ENCODE results near the gene TBCA.
A peak's percentile ranks its signal among the peaks of the same experiment; 100 is the strongest.
"Not testable (repeated sequence)": the region's sequence is repeated elsewhere in the genome, so short reads cannot be mapped to it uniquely, and the experiment has no call there.

The TBCA gene

DNA sequence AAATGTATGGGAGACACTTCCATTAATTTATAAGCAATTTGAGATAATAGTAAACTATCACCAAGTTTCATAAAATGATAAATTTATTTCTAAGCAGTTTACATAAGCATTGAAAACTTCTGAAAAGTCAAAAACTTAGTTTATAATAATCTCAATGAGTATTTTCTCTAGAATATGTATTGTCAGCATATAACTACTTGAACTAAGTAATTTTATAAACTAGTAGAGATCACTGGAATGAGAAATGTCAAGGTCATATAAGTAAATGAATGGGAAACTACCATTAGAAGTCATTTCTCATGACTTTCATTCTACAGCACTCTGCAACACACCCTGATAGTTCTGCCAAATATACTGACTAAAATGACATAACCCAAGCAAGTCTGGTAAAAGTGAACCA is 3.4 kb downstream of the TBCA start:
- no peak for DNase-seq (ENCODE audit: low spot score)

DNA sequence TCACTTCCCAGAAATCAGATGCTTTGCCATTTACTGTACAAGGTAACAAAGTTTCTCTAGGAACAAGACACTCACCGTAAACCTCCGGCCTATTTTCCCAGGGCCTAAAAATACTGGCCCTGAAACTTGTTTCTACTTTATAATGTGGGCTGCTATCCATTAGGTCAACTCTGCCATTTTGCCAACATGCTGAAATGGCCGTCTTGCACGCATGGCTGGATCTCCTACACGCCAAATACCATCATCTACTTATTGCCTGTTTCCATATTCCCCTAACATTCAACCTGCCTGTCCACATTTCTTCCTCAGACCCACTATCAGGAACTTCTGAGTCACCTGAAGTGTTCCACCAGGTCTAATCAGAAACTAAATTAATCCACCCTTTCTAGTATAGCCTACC is 4.7 kb downstream of the TBCA start:
- no peak for DNase-seq (ENCODE audit: low spot score)

DNA sequence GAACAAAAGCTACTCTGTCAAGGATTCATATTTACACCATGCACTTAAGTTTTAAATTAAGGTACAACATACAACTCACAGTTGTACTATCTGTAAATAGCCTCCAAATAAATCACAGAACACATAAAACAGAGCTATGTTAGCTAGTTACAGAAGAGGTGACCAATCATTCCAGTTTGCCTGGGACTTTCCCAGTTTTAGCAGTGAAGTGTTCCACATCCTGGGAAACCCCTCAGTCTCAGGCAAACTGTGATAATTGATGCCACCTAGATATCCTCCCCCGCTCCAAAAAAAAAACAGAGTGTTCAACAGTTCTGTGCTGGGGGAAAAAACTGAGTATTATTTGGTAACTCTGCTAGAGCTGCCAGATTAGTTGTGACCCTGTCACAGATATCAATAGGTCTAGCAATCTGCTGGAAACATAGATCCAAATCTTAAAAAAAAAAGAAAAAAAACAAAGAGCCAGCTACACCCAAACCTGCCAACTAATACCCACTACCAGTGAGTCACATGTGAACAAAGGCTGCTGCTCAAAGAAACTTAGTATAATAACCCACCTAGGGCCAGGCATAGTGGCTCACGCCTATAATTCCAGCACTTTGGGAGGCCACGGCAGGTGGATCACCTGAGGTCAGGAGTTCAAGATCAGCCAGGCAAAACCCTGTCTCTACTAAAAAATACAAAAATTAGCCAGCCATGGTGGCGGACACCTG is 5.7 kb downstream of the TBCA start:
- DNase-seq (ENCODE audit: low spot score): no peak

DNA sequence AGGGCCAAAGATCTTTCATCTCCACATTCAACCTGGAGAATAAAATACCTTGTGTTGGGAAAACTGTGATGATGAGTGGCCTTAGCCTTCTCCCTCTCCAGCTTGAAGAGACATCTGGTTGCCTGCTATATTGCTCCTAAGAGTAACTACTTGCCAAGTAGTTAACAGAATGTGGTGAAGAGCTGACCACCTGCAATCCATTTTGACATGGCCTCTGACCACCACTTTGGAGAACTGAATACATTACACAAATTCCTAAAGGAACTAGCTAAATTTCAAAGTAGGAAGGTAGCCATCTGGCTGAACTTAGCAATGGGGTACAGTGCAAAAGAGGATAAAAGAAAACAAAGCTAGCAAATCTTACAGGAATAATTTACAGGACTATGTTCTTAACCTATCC is 7.2 kb downstream of the TBCA start:
- no peak for DNase-seq (ENCODE audit: low spot score)

DNA sequence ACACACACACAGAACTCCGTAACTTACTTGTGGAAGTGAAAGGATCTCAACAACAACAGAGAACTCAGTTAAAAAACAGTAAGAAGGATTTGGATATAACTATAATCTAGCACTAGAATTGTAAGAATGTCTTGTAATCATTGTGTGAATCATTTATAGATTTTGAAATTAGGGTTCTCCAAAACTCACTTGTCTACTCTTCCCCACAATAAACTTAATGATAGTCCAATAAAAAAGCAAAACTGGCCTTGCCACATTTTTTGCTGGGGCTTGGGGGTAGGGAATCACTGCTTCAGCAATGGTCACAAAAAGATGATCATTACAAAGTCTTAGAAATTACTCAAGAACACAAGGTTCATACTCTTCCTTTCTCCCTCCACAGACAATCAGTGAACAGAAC is 8.8 kb downstream of the TBCA start:
- no peak for DNase-seq (ENCODE audit: low spot score)

DNA sequence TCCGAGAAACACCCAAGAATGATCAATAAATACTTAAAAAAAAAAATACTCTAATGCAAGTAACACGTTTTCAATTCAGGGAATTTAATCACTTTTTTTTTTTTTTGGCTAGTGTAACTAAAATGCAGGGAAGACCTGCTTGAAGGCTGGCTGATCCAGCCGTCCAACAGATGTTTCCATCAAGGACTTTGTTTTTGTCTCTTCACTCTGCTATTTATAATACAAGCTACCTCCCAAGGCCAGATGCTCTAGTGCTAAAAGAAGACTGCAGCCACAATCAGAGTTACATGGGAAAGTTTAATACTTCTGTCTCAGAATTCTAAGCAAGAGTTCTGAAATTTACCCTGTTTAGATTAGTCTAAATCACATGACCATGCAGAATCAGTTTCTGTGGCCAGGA is 14.5 kb downstream of the TBCA start:
- no peak for DNase-seq (ENCODE audit: low spot score)

DNA sequence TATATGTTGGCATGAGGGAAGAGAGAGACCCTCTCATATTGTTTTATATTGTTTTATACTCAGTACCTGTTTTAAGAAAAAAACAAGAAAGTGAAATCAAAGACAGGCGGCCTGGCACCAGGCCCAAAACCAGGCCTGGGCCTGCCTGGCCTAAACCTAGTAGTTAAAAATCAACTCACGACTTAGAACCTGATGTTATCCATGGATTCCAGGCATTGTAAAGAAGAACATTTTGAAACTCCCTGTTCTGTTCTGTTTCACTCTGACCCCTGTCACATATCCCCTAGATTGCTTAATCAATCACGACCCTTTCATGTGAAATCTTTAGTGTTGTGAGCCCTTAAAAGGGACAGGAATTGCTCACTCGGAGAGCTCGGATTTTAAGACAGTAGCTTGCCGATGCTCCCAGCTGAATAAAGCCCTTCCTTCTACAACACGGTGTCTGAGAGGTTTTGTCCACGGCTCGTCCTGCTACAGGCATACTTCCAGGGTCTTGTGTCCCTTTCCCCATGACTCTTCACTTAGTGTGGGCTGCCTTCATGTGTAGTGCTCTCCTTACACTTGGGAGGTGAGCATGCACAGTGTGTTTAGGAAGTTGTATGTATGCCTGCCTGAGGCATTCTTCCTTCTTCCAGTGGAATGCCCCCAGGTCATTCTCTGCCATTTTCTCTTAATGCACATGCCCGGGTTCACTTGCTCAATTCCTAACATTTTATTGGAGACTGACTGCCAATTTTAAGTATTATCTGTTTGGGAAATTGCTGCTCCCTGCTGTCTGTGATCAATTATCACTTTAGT is 17.8 kb downstream of the TBCA start:
- no peak for DNase-seq (ENCODE audit: low spot score)

DNA sequence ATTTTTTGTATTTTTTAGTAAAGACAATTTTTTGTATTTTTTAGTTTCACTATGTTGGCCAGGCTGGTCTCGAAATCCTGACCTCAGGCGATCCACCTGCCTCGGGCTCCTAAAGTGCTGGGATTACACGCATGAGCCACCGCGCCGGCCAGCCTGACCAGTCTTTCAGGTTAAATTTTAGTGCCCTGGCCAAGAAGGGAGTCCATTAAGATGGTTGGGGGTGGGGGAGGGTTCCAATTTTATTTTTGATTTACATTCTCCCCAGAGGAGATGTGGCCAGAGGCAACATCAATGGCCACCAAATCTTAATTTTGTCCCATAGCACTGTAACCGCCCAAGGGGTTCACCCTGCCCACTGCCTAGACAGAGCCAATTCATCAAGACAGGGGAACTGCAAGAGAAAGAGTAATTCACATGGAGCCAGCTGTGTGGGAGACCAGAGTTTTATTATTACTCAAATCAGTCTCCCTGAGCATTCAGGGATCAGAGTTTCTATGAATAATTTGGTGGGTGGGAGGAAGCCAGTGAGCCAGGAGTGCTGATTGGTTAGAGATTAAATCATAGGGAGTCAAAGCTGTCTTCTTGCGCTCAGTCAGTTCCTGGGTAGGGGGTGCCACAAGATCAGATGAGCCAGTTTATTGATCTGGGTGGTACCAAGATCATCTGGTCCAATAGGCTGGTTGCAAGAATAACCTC is 24.7 kb downstream of the TBCA start:
- peak; percentile 31 for DNase-seq (ENCODE audit: low spot score)

DNA sequence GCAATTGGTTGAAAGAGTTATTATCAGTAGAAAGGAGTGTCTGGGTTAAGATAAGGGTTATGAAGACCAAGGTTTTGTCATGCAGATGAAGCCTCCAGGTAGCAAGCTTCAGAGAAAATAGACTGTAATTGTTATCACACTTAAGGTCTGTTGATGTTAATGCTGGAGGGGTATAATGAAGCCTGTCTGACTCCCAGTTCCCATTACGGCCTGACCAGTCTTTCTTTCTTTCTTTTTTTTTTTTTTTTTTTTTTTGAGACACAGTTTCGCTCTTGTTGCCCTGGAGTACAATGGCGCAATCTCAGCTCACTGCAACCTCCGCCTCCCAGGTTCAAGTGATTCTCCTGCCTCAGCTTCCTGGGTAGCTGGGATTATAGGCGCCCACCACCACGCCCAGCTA is 25.2 kb downstream of the TBCA start:
- not testable (repeated sequence) for DNase-seq (ENCODE audit: low spot score)

DNA sequence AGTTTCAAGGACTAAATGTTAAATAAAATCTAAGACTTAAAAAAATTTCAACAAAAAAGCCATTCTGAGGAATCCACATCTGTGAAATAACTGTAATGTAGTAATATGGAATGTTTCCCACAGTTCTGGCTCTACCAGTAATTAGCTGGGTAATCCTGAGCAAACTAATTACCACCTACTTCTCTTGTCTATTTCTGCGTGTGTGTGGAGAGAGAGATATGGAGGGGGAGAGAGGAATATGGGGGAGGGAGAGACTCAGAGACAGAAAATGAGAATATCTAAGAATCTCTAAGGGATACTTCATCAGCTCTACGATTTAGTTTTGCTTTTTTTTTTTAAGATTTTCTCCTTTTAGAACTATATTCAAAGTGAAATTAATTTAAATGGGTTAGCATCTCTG is 28.0 kb downstream of the TBCA start:
- no peak for DNase-seq (ENCODE audit: low spot score)

DNA sequence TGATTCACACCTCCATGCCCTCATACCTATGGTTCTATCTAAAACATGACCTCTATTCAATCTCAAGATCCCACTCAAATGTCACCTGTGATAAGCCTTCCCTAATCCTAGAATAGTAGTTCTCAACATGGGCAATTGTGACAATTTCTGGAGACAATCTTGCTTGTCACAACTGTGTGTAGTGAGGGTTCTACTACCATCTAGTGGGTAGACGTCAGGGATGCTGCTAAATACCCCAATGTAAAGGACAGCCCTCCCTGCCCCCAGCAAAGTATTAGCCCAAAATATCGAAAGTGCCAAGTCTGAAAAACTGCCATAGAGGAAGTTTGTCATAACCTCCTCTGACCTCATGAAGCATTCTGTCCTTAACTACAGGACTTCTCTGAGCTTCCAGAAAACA is 32.0 kb downstream of the TBCA start:
- DNase-seq (ENCODE audit: low spot score): no peak

DNA sequence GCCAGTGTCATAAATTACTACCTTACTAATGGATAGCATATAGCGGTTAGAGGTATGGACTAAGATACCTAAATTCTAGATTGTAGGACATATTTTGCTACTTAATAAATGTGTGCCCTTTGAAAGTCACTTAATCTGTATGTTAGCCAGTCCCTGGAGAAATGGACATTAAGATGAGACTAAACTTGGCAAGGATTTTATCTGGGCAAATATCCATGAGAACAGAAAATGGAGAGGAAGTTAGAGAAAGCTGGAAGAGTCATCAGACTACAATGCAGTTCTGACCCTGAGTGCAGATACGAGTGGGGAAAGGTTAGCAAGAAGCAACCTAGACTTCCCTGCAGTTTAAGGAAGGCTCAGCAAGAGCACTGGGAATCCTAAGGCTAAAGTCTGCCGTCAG is 33.0 kb downstream of the TBCA start:
- no peak for DNase-seq (ENCODE audit: low spot score)

DNA sequence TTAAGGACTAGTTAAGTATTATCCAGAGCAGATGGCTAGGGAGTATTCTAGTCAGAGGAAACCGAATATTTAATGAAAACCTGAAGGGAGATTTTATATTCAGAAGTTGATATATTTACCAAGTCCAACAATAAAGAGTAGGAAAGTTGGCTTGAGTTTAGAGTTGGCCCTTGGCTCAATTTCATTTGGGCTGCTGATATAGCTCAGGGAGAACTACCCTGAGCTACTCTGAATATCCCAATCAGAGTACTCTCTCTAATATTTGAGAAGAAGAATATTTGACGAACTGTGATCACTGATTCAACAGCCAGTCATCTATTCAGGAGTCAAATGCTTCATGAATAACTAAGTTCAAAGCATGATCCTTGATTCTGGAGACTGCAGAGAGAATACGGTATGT is 34.5 kb downstream of the TBCA start:
- no peak for DNase-seq (ENCODE audit: low spot score)

DNA sequence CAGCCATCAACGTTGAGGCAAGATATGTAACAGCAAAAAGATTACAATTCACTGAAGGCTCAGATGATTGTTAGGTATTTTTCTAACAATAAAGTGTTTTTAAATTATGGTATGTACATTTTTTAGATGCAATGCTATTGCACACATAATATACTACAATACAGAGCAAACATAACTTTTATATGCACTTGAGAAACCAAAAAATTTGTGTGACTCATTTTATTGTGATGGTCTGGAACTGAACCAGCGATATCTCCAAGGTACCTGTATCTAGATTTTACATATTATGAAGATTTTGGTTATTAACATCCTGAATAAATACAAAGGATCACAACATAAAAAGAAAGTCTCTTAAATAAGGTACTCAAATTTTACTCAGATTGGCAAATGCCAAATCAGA is 41.3 kb downstream of the TBCA start:
- DNase-seq (ENCODE audit: low spot score): no peak

DNA sequence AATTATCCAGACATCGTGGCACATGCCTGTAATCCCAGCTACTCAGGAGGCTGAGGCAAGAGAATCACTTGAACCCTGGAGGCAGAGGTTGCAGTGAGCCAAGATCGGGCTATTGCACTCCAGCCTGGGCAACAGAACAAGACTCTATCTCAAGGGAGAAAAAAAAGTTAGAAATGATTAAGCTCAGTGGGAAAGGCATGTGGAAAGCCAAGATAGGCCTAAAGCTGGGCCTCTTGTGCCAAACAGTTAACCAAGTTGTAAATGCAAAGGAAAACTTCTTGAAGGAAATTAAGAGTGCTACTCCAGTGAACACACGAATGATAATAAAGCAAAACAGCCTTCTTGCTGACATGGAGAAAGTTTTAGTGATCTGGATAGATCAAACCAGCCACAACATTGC is 43.0 kb downstream of the TBCA start:
- DNase-seq (ENCODE audit: low spot score): no peak

DNA sequence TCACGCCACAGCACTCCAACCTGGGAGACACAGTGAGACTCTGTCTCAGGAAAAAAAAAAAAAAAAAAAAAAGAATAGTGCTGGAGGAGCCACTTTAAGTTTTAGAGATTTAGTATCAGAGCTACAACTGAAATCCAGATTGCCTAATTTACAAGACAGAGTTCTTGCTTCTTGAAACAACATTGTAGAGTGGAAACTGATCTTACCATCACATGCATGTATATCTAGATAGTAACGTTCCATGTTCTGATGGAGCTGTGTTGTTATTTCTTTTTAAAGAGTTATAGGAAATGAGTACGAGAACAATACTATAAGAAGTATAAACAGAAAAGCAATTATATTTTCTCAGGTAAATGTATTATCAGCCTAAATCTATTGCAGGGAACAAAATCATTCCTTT is 48.9 kb downstream of the TBCA start:
- no peak for DNase-seq (ENCODE audit: low spot score)

DNA sequence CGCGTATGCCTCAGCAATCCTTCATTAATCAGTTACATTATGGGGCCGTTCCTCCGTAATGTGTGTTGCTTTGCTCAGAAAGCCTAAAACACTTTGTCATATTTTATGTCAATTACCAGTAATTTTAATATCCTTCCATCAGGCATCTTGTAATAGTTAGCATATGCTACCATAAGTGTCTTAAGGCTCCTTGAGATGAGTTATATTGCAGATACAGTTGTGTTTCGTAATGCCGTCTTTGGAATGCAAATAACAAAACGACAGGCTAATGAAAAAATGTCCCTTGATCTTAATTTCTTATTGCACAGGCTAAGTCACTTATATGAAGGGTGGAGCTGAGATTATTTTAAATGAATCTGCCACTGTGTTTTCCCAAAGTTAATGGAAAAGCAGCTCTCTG is 50.5 kb downstream of the TBCA start:
- no peak for DNase-seq (ENCODE audit: low spot score)

DNA sequence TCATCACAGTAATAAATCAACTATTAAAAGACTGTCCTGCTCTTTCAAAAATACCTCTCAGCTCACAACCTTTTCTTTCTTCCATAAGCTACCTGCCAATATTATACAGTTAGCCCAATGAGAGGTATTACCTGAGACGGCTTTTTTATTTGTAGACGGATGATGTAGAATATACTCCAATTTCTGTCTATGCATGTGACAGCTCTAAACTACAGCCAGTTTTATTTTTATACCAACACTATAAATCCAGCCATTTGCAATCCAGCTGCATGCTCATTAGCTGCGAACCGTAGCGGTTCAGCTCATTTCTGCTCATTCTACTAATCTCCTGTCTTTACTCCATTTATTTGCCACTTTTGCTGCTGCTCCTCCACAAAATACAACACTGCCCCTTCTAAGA is 51.2 kb downstream of the TBCA start:
- DNase-seq (ENCODE audit: low spot score): no peak

DNA sequence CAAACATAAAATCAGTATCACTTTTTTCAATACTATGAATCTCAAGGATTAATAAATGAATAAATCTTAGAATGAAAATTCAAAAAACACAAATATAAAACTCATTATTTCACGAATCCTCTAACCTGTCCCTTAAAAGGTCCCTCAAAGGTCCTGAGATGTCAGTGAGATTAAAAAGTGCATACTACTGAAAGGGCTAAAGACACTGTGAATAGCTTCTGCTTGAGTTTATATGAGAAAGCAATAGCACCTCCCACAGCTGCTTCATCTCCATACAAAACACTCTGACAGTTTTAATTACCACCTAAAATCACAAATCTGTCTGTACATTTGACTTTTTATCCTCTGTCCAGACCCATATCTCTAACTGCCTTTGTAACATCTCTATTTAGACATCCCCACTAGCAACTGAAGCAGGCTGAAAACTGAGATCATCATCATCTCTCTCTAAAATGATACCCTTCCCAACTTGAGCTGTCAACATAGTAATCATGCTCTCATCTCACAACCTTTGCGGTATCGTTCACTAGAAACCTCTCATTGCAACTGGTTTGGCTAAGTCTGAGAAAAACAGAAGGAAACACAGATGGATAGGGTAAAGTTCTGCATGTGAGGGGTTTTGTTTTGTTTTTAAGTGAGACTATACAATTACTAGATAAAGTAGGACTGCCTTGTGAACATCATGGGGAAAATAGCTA is 56.3 kb downstream of the TBCA start:
- peak; percentile 6 for DNase-seq (ENCODE audit: low spot score)

DNA sequence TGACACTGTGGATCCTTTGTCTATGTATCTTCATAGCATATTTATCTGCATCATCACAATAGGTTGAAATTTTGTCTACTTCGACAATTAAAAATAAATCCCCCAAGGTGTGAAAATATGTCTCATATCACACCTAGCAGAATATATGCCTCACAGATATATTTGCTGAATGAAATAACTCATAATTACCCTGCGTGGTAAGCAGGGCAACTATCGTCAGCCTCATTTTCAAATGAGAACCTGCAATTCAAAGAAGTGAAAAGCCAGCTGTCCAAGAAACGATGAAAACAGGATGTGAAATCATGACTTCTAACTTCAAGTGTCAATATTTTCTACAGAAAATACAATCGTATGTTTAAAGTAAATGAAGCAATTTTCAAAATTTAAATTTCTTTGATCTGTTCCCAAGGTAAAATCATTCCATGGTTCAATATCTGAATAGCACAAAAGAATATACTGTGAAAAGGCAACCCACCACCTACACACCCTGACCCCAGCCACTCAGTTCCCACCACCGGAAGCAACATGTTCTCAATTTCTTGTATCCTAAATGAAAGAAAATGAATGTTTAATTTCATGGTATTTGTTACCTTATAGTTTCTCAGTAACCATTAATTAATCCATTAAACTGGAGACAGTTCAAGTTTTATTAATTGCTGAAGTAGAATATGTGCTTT is 57.1 kb downstream of the TBCA start:
- peak; percentile 9 for DNase-seq (ENCODE audit: low spot score)

DNA sequence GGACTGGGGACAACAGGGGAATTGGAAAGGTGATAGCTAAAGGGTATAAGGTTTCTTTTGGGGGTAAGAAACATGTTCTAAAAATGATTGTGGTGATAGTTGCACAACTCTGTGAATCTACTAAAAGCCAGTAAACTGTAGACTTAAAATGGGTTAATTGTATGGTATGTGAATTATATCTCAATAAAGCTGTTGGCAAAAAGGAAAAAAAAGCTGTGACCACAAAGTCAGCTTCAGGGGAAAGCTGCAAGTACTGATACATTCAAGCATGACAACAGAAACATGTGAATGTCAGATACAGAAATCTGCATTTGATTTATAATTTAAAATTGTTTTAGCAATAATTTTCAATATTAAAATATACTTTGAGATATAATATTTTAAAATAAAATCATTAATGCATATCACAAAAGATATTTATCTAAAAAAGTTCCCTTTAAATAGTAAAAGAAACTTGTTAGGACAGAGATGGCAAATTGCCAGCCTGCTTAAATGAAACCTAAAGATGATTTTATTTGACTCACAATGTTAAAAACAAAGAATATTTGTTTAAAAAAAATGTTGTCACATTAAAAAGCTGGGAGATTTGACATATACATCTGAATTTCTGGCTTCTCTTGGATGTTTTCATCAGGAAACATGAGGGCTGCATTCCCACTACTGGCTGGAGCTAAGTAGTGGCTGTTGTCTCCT is 66.0 kb downstream of the TBCA start:
- no peak for DNase-seq (ENCODE audit: low spot score)

All from activated CD4-positive, alpha-beta T cell treated with anti-CD3 and anti-CD28 coated beads, Interleukin-2, Interleukin-4, amounts not matched to agents 100 ng/mL and 50 ng/mL, durations not matched to agents 16 hours and 8 hours (primary cell).